GM18507 (cell line): ENCODE measurements around the gene DPYSL3.

ENCODE experiments used
- DNase-seq: peaks from one replicate; pipeline ENCODE4 v3.0.0; 2011; ENCODE audit warnings: low read depth; ENCODE audit not compliant: insufficient read length; ENCODE audit errors: extremely low spot score
- FAIRE-seq: peaks from 2 replicates; lab custom pipeline; 2011; peaks lifted over from hg19 to GRCh38; lab: Jason Lieb, UNC

DPYSL3 gene

DNA sequence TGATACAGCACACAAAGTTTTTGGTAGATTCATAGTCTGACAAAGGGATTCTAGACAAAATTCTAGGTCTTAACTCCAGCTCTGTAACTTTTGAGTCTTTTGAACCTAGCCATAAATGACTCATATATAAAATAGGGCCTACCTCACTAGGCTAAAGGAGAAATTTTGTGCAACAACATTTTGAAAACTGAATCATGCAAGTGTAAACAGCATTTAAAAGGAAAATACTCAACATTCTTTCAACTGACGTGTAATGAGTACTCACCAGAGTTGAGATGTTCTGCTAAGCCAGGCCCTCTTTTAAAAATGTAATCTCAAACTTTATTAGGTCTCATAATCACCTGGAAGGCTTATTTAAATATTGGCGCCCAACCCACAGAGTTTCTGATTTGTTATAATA is 161.8 kb downstream of the DPYSL3 start:
- no peak for FAIRE-seq

DNA sequence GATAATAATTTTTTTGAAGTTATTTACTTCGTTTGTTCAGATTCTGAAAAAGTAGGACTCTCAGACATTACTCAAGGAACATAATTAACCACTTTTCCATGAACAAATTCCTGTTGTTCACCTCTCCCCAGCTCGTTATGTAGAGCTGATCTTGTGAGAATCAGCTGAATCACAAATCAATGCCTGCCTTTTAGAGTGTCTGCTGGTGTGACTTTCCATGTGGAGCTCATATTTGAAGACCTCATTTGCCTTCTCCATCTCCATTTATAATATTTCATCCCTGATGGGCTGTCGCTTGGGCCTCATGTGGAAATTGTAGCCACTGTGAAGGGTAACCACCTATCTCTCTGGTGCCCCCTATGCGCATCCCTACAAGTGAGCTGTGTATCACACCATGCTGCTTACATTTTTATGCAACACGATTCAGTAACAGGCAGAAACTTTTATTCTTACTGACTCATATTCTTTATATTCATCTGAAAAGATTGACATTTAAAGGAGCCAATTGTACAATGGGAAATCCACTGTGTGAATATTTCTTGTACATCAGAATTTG is 163.8 kb downstream of the DPYSL3 start:
- DNase-seq (no peak), FAIRE-seq (no peak)

More for the DNA sequence above, 161.8 kb downstream of the DPYSL3 start:
- DNase-seq, result no peak

DNA sequence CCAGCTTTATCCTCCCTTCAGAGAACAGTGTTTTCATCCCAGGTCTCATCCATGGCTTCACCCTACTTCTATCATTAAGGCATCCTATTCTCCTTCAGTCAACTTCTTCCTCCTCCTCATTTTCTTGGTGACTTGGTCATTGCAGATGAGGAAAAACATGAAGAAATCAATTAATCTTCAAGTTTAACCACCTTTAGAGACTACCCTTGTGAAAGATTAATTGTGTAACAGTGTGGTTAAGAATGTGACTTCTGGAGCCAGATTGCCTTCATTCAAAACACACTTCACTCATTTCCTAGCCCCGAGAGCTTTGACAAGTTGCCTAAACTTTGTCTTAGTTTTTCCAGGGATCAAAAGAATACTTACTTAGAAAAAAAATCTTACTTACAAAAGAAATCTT is 165.0 kb downstream of the DPYSL3 start:
- FAIRE-seq (no peak), DNase-seq (no peak)

DNA sequence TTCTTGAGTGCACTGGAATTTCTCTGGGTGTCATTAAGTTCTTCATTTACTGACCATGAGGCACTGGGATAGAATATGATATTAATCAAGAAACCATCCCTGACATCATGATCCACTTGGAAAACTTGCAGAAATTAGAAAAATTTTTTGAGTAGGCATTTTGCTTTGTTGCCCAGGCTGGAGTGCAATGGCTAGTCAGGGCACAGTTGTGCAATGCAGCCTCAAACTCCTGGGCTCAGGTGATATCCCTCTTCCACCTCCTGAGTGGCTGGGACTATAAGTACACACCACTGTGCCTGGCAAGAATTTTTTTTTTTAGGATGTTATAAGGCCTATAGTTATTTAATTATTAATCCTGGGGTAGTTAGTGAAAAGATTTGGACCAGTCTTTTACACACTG is 168.5 kb downstream of the DPYSL3 start:
- no peak for DNase-seq
- FAIRE-seq, result no peak

DNA sequence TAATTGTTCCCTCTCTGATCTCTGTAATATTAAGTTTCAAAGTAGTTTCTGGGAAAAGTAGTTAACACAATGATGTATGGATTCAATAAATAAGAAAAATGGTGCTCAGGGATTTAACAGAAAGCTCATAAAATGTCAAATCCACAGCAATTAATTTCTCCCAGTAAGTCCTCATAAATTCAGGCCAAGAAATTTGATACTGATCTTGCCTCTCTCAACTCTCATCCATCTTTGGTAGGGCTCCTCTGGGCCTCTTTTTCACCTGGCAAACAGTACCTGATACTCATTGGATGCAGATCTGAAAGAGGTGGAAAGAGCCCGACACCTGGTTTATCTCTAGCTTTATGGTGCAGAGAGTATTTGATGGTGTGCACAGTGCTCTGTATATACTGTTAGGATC is 168.9 kb downstream of the DPYSL3 start:
- FAIRE-seq, result no peak
- DNase-seq, result no peak
